Fibroblast of pulmonary artery (primary cell): ENCODE measurements around the gene UQCR10.

Experiments used
- DNase-seq: peaks from one replicate; pipeline ENCODE4 v3.0.0-alpha.2; 2010; ENCODE audit warnings: low read depth
- H3K4me3 ChIP-seq: replicated peaks from 2 replicates; pipeline ENCODE4 v1.5.1; 2011; ENCODE audit warnings: low read depth, mild to moderate bottlenecking, control low read depth, low read length, moderate library complexity
- CTCF ChIP-seq: IDR thresholded peaks from 2 replicates; pipeline ENCODE4 v1.5.1; 2011; ENCODE audit warnings: mild to moderate bottlenecking, control low read depth, low read length, inconsistent platforms; ENCODE audit errors: missing control alignments

Gene UQCR10

GRCh38 chr22:29787371-29787980 lies 20.3 kb downstream of the UQCR10 start:
- H3K4me3 ChIP-seq = no peak overlapping the region
- DNase-seq = no peak
- no peak for TF ChIP-seq CTCF

- DNase-seq = no peak
- no peak for TF ChIP-seq CTCF
Observed at GRCh38 chr22:29788339-29789279, 21.4 kb downstream of the UQCR10 start.

GRCh38 chr22:29790061-29790460 lies 22.9 kb downstream of the UQCR10 start:
- no peak overlapping the region for H3K4me3 ChIP-seq
- no peak for DNase-seq
- TF ChIP-seq CTCF = no peak

More at GRCh38 chr22:29788339-29789279, 21.4 kb downstream of the UQCR10 start:
- no peak overlapping the region for H3K4me3 ChIP-seq

- TF ChIP-seq CTCF = no peak
- H3K4me3 ChIP-seq = no peak overlapping the region
- no peak for DNase-seq
Observed at GRCh38 chr22:29793396-29793795, 26.2 kb downstream of the UQCR10 start.

- DNase-seq = no peak
- H3K4me3 ChIP-seq = no peak overlapping the region
- TF ChIP-seq CTCF = no peak
Observed at GRCh38 chr22:29795663-29796062, 28.5 kb downstream of the UQCR10 start.

GRCh38 chr22:29797351-29797750 lies 30.2 kb downstream of the UQCR10 start:
- H3K4me3 ChIP-seq = no peak overlapping the region
- no peak for DNase-seq
- no peak for TF ChIP-seq CTCF
